HG03045 (cell line): ENCODE data around the gene HAS3.
"Not testable (repeated sequence)": the region's sequence is repeated elsewhere in the genome, so short reads cannot be mapped to it uniquely, and the experiment has no call there.

Source experiments
- ATAC-seq: cut with Tn5 transposase; IDR thresholded peaks from one replicate; pipeline ENCODE4 v1.9.1; 2021; ENCODE audit warnings: mild to moderate bottlenecking, moderate library complexity; ENCODE audit not compliant: unreplicated experiment

HAS3 gene

GRCh38 chr16:69141014-69141413 lies 35.6 kb downstream of the HAS3 start:
- ATAC-seq = no peak

- ATAC-seq = no peak
Observed at GRCh38 chr16:69141936-69142335, 36.5 kb downstream of the HAS3 start.

- ATAC-seq = no peak
Observed at GRCh38 chr16:69143116-69143515, 37.7 kb downstream of the HAS3 start.

- ATAC-seq = no peak
Observed at GRCh38 chr16:69145658-69146057, 40.2 kb downstream of the HAS3 start.

GRCh38 chr16:69149621-69150020 lies 44.2 kb downstream of the HAS3 start:
- not testable (repeated sequence) for ATAC-seq

GRCh38 chr16:69150146-69150865 lies 44.9 kb downstream of the HAS3 start:
- ATAC-seq = no peak

- ATAC-seq = no peak
Observed at GRCh38 chr16:69157196-69157595, 51.7 kb downstream of the HAS3 start.

- no peak for ATAC-seq
Observed at GRCh38 chr16:69160192-69160591, 54.7 kb downstream of the HAS3 start.

- ATAC-seq = no peak
Observed at GRCh38 chr16:69165584-69165983, 60.1 kb downstream of the HAS3 start.

GRCh38 chr16:69166221-69166833 lies 60.9 kb downstream of the HAS3 start:
- no peak for ATAC-seq

GRCh38 chr16:69166946-69167930 lies 61.8 kb downstream of the HAS3 start:
- ATAC-seq = no peak
